GM23248 (cell line): ENCODE data around the gene CGB3.

Source experiments
- EZH2 ChIP-seq: fragments of 200-600 bp; sonication (generic); IDR thresholded peaks from 2 replicates; pipeline ENCODE4 v1.6.1; 2018; ENCODE audit warnings: antibody characterized with exemption, mild to moderate bottlenecking; ENCODE audit not compliant: insufficient read depth, poor library complexity, severe bottlenecking
- EZH2phosphoT487 ChIP-seq: fragments of 200-600 bp; sonication (generic); IDR thresholded peaks from 2 replicates; pipeline ENCODE4 v1.6.1; 2018; ENCODE audit warnings: antibody characterized with exemption, moderate library complexity, mild to moderate bottlenecking, low read depth; ENCODE audit not compliant: insufficient read depth

- TF ChIP-seq EZH2: no peak
- TF ChIP-seq EZH2phosphoT487: no peak
Observed at GRCh38 chr19:48991873-48992580, 32.1 kb downstream of the CGB3 start.
